Measurements from ENCODE around the gene PRRT1B.
"Not testable (repeated sequence)": the region's sequence is repeated elsewhere in the genome, so short reads cannot be mapped to it uniquely, and the experiment has no call there.

Gene PRRT1B

GRCh38 chr9:131545003-131545785 lies at the start of gene PRRT1B:
PRRT1B (plus strand) TSS chr9:131545523; CDS start chr9:131545616, 93 bp downstream.
- no peak for DNase-seq (ENCODE audit: low read depth in 1 of 2, low spot score in 1 of 2)

- no peak for DNase-seq (ENCODE audit: low read depth in 1 of 2, low spot score in 1 of 2)
These were observed 49.5 kb upstream of the PRRT1B start for GRCh38 chr9:131495785-131496184.

- no peak for DNase-seq (ENCODE audit: low read depth in 1 of 2, low spot score in 1 of 2)
These were observed 48.4 kb upstream of the PRRT1B start for GRCh38 chr9:131496844-131497405.

GRCh38 chr9:131499254-131499767 lies 46.0 kb upstream of the PRRT1B start:
- no peak for DNase-seq (ENCODE audit: low read depth in 1 of 2, low spot score in 1 of 2)

GRCh38 chr9:131500377-131500776 lies 44.9 kb upstream of the PRRT1B start:
- DNase-seq (ENCODE audit: low read depth in 1 of 2, low spot score in 1 of 2) = peak; percentile 55 to 62

GRCh38 chr9:131500939-131501541 lies 44.3 kb upstream of the PRRT1B start:
- peak; percentile 27 to 38 for DNase-seq (ENCODE audit: low read depth in 1 of 2, low spot score in 1 of 2)

DNA sequence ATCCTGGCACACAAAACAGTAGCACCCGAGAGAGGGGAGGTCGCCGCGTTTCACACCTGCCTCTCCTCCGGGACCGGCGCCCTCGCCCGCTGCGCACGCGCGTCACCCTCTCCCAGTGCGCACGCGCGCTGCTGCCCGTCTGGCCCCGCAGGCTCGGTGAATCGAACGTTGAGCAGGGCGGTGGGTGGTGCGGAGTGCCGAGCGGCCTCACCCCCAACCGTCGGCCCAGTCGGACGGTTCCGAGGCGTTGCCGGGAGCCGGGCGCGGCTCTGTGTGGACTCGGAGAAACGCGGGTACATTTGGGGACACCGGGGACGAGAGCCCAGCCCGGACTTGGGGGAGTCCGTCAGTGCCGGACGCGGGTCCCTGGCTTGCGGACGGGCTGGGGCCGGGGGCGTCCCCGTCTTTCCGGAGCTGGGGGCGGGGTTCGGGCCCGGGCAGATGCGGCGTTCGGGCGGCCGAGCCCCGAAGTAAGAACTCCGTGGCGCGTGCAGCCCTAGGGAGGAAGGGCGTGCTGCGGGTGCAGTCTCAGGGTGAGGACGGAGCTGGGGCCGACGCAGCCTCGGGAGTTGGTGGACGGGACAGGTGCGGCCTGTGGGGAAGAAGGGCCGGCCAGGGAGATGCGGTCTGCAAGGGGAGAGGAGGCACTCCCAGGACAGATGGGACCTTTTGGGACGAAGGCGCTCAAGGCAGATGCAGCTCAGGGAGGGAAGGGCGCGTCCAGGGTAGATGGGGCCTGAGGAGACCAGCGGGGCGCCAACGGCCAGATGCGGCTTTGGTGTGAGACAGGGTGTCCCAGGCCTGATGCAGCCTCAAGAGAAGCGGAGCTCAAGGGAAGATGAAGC lies 42.3 kb upstream of the PRRT1B start, which contains the start of gene POMT1:
TSS of gene POMT1 (plus strand) at position 138 of the 845 bp plus-strand sequence. CDS start 1,301 bp downstream, outside the sequence.
- DNase-seq (ENCODE audit: low read depth in 1 of 2, low spot score in 1 of 2) = peak; percentile 76 to 85

DNA sequence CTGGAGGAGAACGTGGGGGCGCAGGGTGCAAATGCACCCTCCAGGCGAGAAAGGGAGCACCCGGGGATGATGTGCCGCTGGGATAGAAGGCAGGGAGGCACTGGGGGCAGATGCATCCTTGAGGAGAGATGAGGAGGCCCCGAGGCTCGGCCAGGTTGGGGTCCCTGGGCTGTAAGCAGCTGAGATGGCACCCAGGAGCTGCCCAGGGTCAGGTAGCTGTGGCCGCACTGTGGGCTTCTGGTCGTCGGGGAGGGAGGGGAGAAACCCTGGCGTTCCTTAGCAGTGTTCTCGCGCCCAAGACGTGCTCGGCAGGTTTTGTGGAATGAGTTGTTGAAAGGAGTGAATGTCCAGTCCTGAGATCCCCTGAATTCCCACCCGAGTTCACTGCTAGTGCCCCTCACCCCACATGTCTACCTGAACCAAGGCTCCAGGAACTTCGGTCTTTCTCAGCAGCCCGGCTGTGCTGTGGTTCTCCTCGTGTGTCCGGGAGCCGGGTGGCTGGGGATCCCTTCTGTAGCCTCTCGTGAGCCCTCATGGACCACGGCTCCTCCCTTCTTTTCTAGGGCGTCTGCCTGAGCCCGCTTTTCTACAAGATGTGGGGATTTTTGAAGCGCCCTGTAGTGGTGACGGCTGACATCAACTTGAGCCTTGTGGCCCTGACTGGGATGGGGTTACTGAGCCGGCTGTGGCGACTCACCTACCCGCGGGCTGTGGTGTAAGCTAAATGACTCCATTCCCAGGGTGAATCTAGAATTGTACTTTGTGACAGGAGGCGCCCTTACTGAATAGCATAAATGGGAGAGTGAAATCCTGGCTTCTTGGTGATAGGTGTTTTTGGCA lies 41.5 kb upstream of the PRRT1B start:
- DNase-seq (ENCODE audit: low read depth in 1 of 2, low spot score in 1 of 2) = peak; percentile 11 to 49

DNA sequence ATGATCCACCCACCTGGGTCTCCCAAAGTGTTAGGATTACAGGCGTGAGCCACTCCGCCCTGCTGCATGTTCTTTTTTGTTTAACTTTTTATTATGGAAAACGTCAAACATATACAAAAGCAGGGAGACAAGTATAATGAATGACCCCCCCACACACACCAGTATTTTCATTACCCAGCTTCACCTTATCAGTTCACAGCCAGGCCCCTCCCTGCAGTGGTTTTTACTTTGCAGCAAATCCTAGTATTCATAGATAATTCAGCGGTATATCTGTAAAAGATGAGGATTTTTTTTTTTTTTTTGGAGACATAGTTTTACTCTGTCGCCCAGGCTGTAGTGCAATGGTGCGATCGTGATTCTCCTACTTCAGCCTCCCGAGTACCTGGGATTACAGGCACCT lies 40.3 kb upstream of the PRRT1B start:
- no peak for DNase-seq (ENCODE audit: low read depth in 1 of 2, low spot score in 1 of 2)

DNA sequence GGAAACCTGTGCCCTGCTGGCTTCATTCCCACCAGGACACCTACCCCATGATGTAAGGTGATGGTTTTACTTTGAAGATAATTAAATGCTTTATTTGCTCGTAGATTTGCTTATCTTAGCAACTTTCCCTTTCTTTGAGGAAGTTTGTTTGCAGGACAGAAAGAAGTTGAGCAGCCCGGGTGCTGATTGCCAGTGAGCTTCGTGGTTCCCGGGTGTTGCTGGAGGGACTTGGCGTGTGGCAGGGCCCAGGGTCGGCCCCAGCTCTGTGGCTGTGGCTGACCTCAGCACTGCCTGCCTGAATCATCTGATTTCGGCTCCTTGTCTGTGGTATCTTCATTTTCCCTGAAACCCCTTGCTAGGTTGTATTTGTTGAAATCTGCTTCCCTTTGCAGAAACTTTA lies 33.9 kb upstream of the PRRT1B start:
- no peak for DNase-seq (ENCODE audit: low read depth in 1 of 2, low spot score in 1 of 2)

GRCh38 chr9:131511880-131512279 lies 33.4 kb upstream of the PRRT1B start:
- no peak for DNase-seq (ENCODE audit: low read depth in 1 of 2, low spot score in 1 of 2)

DNA sequence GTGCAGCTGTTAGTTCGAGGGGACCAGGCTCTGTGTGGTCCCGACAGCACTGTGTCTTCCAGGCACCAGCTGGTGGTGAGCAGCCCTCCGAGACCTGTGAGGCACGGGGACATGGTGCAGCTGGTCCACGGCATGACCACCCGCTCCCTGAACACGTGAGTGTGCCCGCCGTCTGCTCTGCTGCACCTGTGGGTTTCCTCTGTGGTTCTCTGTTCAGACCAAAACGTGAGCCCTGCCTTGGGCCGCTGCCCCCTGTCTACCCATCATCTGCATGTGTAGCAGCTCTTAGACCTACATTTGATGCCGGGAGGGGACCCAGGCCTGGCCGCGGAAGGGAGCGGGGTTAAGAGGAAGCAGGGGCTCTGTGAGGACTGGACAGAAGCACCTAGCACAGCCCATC lies 32.1 kb upstream of the PRRT1B start:
- no peak for DNase-seq (ENCODE audit: low read depth in 1 of 2, low spot score in 1 of 2)

- DNase-seq (ENCODE audit: low read depth in 1 of 2, low spot score in 1 of 2) = not testable (repeated sequence)
These were observed 29.7 kb upstream of the PRRT1B start for GRCh38 chr9:131515559-131516031.

DNA sequence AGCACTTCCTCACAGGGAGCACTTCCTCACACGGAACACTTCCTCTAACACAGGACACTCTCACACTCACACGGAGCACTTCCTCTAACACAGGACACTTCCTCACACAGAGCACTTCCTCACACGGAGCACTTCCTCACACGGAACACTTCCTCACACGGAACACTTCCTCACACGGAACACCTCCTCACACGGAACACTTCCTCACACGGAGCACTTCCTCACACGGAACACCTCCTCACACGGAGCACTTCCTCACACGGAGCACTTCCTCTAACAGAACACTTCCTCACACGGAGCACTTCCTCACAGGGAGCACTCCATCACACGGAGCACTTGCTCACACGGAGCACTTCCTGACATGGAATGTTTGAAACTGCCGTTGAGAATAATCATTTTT lies 29.2 kb upstream of the PRRT1B start:
- DNase-seq (ENCODE audit: low read depth in 1 of 2, low spot score in 1 of 2) = no peak

- DNase-seq (ENCODE audit: low read depth in 1 of 2, low spot score in 1 of 2) = no peak
These were observed 28.4 kb upstream of the PRRT1B start for GRCh38 chr9:131516930-131517329.

GRCh38 chr9:131517761-131518190 lies 27.5 kb upstream of the PRRT1B start:
- no peak for DNase-seq (ENCODE audit: low read depth in 1 of 2, low spot score in 1 of 2)

DNA sequence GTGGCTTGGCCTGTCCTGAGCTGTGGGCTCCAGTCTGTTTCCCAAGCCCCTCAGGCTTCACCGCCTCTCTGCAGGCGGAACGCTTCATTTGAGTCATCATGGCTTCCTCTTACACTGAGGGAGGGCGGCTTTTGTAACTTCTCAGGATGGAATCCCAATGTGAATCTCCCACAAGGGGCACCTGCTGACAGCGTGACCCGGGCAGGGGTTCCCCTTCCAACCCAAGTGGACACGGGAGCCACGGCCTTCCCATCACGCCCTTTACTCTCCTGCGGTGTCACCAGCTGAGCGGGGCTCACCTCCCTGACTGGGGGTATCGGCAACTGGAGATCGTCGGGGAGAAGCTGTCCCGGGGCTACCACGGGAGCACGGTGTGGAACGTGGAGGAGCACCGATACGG lies 26.8 kb upstream of the PRRT1B start:
- DNase-seq (ENCODE audit: low read depth in 1 of 2, low spot score in 1 of 2) = no peak

DNA sequence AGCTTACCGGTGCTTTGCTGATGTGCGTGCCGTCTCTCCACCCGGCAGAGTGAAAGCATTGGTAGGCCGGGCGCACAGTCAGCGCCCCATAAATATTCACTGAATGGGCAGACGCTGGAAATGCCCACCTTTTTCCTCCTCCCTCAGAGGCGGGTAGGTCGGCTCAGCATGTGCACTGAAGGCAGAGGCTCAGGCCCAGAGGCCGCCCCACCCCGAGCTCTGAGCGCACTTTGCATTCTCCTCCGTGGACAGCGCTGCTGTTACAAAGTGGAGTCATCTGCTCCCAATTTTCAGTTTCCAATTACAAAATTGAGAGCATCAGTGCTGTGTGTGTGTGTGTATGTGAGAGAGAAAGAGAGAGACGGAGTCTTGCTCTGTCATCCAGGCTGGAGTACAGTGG lies 24.8 kb upstream of the PRRT1B start:
- no peak for DNase-seq (ENCODE audit: low read depth in 1 of 2, low spot score in 1 of 2)

DNA sequence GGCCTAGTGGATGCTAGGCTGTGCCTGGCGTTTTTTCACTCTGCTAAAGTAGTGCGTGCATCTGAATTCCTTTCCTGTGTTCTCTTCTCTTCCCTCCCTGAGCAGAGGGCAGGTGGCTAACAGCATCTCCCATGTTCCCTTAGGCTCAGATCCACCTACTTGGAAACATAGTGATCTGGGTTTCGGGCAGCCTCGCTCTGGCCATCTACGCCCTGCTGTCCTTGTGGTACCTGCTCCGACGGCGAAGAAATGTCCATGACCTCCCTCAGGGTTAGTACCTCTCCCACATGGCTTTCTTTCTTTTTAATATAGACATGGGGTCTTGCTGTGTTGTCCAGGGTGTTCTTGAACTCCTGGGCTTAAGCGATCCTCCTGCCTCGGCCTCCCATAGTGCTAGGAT lies 24.1 kb upstream of the PRRT1B start:
- DNase-seq (ENCODE audit: low read depth in 1 of 2, low spot score in 1 of 2) = no peak

- DNase-seq (ENCODE audit: low read depth in 1 of 2, low spot score in 1 of 2) = no peak
These were observed 23.5 kb upstream of the PRRT1B start for GRCh38 chr9:131521822-131522221.

Measured in activated T-helper 1 cell treated with anti-CD3 and anti-CD28 coated beads, Interleukin-2, amount 50 U/mL, for 16 hours (primary cell).